Uterus (tissue), 4 donors: ENCODE data around the gene LNPEP. TPM values are rescaled to one million over a fixed set of nuclear protein-coding genes. Genes with fewer than 3 reads are reported as not detected.

ENCODE experiments used
- DNase-seq, 2 donors: peaks; one replicate each; pipeline ENCODE4 v3.0.0-alpha.2; 2019 to 2020
- H3K27ac ChIP-seq, 2 donors: fragments of 200-600 bp; sonication (generic); 1 replicate in 1 of 2; 2 replicates in 1 of 2; pipeline ENCODE4 v1.5.1; 2016 to 2018
- H3K27me3 ChIP-seq, 2 donors: fragments of 200-600 bp; sonication (generic); one replicate each; pipeline ENCODE4 v1.5.1; 2018 to 2019; ENCODE audit warnings: control low read depth in 1 of 2
- H3K36me3 ChIP-seq, 2 donors: fragments of 200-600 bp; sonication (generic); one replicate each; pipeline ENCODE4 v1.5.1; 2019; ENCODE audit warnings: control low read depth in 1 of 2
- H3K4me1 ChIP-seq, 2 donors: fragments of 200-600 bp; sonication (generic); one replicate each; pipeline ENCODE4 v1.5.1; 2018 to 2019; ENCODE audit warnings: control low read depth in 1 of 2
- H3K4me3 ChIP-seq, 2 donors: fragments of 200-600 bp; sonication (generic); 1 replicate in 1 of 2; 2 replicates in 1 of 2; pipeline ENCODE4 v1.5.1; 2018 to 2019; ENCODE audit warnings: mild to moderate bottlenecking in 1 of 2
- H3K9me3 ChIP-seq, 2 donors: fragments of 200-600 bp; sonication (generic); one replicate each; pipeline ENCODE4 v1.5.1; 2019; ENCODE audit warnings: control low read depth in 1 of 2
- CTCF ChIP-seq, 4 experiments: fragments of 200-600 bp in 2 of 4; fragments of 450-650 bp in 2 of 4; sonication (generic) in 2 of 4; IDR thresholded peaks; one replicate each; pipeline ENCODE4 v1.5.1; 2016 to 2019; ENCODE audit warnings: antibody characterized with exemption in 4 of 4, mild to moderate bottlenecking in 2 of 4, moderate library complexity in 1 of 4
- POLR2A ChIP-seq, 2 donors: fragments of 450-650 bp; IDR thresholded peaks; one replicate each; pipeline ENCODE4 v1.6.1; 2016; ENCODE audit warnings: antibody characterized with exemption in 2 of 2, mild to moderate bottlenecking in 1 of 2, moderate library complexity in 1 of 2
- intact Hi-C: fragments of 100-400 bp; cut with DNase I; formaldehyde crosslinking; loops from one replicate; pipeline ENCODE4 v1.15.1; 2023; ENCODE audit warnings: low total_unique reads
- total RNA-seq, 4 donors: library from RNA; depleted of rRNA in 3 of 4; stranded (reverse); fragments of >200 nt in 3 of 4; gene quantifications; one replicate each; pipeline versions ENCODE4 v1.1.0 to v1.2.4, GENCODE V29; 2014 to 2023
- donor health status: DM: yes; HTN: yes; CAD: no.

The LNPEP gene
- total RNA-seq, 4 donors from 2014 or later, result 32.5 to 93.9 (median 51.1) TPM

DNA sequence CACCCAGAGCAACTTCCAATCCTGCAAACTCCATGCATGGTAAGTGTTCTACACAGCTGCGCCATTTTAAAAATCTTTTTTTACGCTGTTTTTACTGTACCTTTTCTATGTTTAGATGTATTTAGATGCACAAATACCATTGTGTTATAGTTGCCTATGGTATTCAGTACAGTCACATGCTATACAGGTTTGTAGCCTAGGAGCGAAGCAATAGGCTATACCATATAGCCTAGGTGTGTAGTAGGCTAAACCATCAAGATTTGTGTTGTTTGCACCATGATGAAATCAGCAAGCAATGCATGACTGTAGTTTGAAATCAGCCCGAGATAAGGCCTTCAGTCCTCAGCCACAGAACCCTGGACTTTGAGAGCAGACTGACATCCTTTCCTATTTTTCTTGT lies 105.4 kb downstream of the LNPEP start:
- DNase-seq, result no peak
- TF ChIP-seq POLR2A (IDR thresholded peaks at IDR 0.05) (no peak), CTCF (IDR thresholded peaks at IDR 0.05) (no peak)
- Histone ChIP-seq H3K36me3 (no peaks in the 10 kb centered on the region), H3K4me3 (no peak overlapping the region), H3K27ac (no peak overlapping the region), H3K27me3 (no peaks in the 10 kb centered on the region), H3K4me1 (no peaks in the 10 kb centered on the region), H3K9me3 (no peaks in the 10 kb centered on the region)
- intact Hi-C loops, result no loop called here

DNA sequence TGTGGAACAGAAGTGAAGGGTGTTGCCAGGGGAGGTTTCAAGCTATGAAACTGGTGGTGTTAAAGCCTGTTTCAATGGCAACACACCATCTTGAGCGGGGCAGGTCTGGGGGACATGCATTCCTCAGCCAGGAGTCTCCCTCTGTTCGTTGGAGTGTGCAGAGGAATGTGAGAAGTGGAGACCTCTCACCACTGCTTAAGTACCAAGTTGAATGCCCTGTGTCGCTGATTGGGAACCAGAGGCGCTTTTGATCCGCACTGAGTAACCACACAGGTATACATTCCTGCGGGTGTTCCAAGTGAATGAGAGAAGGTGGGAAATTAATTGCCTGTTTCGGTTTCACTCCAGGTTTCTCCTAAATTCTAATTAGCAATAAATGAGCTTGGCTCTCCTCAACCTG lies 107.1 kb downstream of the LNPEP start:
- TF ChIP-seq CTCF (IDR thresholded peaks at IDR 0.05) (no peak), POLR2A (IDR thresholded peaks at IDR 0.05) (no peak)
- Histone ChIP-seq H3K27me3 (no peaks in the 10 kb centered on the region), H3K9me3 (no peaks in the 10 kb centered on the region), H3K4me1 (no peaks in the 10 kb centered on the region), H3K36me3 (no peaks in the 10 kb centered on the region), H3K27ac (no peak overlapping the region), H3K4me3 (no peak overlapping the region)
- DNase-seq, result no peak
- intact Hi-C loops, result no loop called here

- Histone ChIP-seq H3K4me1 (no peaks in the 10 kb centered on the region), H3K27me3 (no peaks in the 10 kb centered on the region), H3K36me3 (no peaks in the 10 kb centered on the region), H3K27ac (no peak overlapping the region), H3K9me3 (no peaks in the 10 kb centered on the region), H3K4me3 (no peak overlapping the region)
- no peak for DNase-seq
- intact Hi-C loops, result no loop called here
- no peak for TF ChIP-seq CTCF (IDR thresholded peaks at IDR 0.05)
- no peak for TF ChIP-seq POLR2A (IDR thresholded peaks at IDR 0.05)
These were observed 107.6 kb downstream of the LNPEP start for GRCh38 chr5:97043511-97043910.

DNA sequence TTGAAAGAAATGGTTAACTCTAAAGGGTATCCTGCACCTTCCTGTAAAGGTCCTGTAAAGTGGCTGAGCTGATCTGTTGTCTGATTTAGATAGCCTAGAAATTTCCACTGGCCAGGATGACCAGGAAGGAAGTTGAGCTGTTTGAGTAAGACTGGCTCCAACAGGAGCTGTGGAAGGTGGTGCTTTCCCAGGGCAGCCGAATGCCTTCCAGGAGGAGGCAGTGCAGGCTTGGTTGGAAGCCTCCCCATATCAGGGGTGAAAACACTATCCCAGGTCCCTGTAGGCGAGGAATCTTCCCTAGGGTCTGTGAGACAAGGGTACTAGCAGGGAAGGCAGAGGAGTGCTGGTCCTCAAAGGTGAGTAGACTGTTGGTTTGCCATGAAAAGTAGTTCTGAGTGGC lies 108.2 kb downstream of the LNPEP start:
- no peaks in the 10 kb centered on the region for H3K36me3 ChIP-seq
- no peaks in the 10 kb centered on the region for H3K27me3 ChIP-seq
- no peak overlapping the region for H3K27ac ChIP-seq
- H3K4me3 ChIP-seq, result no peak overlapping the region
- H3K4me1 ChIP-seq, result no peaks in the 10 kb centered on the region
- intact Hi-C loops, result no loop called here
- peak; percentile 19 to 20 for DNase-seq
- TF ChIP-seq POLR2A (IDR thresholded peaks at IDR 0.05) (no peak), CTCF (IDR thresholded peaks at IDR 0.05) (peak in 2 of 4 experiments; percentile 11 to 41)
- H3K9me3 ChIP-seq, result no peaks in the 10 kb centered on the region

DNA sequence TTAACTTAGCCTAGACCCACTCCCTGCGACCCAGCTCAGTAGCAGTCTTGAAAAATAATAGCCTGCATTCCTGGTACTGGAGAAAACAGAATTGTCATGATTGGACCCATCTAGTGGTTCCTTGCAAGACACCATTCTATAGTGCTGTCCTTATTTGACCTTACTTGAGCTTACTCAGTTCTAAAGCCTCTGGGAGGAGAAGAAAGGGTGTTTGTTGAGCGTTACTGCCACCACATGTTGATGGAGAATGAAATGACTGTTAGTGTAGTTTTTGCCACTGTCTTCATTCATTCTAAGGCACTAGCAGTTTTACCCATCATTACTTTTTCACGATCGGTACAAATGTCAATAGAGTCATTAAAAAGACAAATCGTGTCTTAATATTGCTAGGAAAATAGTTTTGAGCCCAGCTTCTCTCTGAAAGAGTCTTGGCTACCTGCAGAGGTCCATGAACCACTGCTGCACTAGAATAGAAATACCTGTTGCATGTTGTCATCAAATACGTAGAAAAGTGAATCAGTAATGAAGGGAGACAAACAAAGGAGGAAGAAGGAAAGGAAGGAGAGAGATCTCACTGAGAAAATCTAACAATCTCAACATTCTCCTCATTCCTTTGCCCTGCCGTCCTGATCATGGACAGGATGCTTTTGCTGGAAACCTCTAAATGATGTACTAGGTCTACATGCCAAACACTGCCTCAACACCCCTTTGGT lies 110.5 kb downstream of the LNPEP start:
- no peak overlapping the region for H3K27ac ChIP-seq
- no peaks in the 10 kb centered on the region for H3K36me3 ChIP-seq
- no peaks in the 10 kb centered on the region for H3K4me1 ChIP-seq
- no peaks in the 10 kb centered on the region for H3K9me3 ChIP-seq
- TF ChIP-seq CTCF (IDR thresholded peaks at IDR 0.05), result no peak
- no peak for TF ChIP-seq POLR2A (IDR thresholded peaks at IDR 0.05)
- no peak for DNase-seq
- no peaks in the 10 kb centered on the region for H3K27me3 ChIP-seq
- H3K4me3 ChIP-seq, result no peak overlapping the region
- intact Hi-C loops, result no loop called here
